GM19468 (cell line): ENCODE measurements around the gene TMEM185B.
"Not testable (repeated sequence)": the region's sequence is repeated elsewhere in the genome, so short reads cannot be mapped to it uniquely, and the experiment has no call there.

Source experiments
- ATAC-seq: cut with Tn5 transposase; IDR thresholded peaks from one replicate; pipeline ENCODE4 v1.9.1; 2021; ENCODE audit warnings: mild to moderate bottlenecking, moderate library complexity, moderate number of reproducible peaks; ENCODE audit not compliant: unreplicated experiment; ENCODE audit errors: extremely low read depth

TMEM185B gene

GRCh38 chr2:120223034-120223912 lies at the start of gene TMEM185B:
Gene TMEM185B, minus strand, starts transcription at chr2:120223400. Its CDS starts 424 bp downstream, at chr2:120222976.
- peak; percentile 75 for ATAC-seq

- ATAC-seq: no peak
Observed at GRCh38 chr2:120271711-120272379, 48.6 kb upstream of the TMEM185B start.

- ATAC-seq: no peak
Observed at GRCh38 chr2:120269816-120270215, 46.6 kb upstream of the TMEM185B start.

- ATAC-seq: no peak
Observed at GRCh38 chr2:120269076-120269744, 46.0 kb upstream of the TMEM185B start.

GRCh38 chr2:120267348-120267747 lies 44.1 kb upstream of the TMEM185B start:
- ATAC-seq: no peak

- no peak for ATAC-seq
Observed at GRCh38 chr2:120265006-120265405, 41.8 kb upstream of the TMEM185B start.

GRCh38 chr2:120262761-120263428 lies 39.7 kb upstream of the TMEM185B start:
- ATAC-seq: no peak

- no peak for ATAC-seq
Observed at GRCh38 chr2:120262150-120262549, 39.0 kb upstream of the TMEM185B start.

- ATAC-seq: peak; percentile 49
Observed at GRCh38 chr2:120261387-120262006, 38.3 kb upstream of the TMEM185B start.

GRCh38 chr2:120260736-120261135 lies 37.5 kb upstream of the TMEM185B start:
- ATAC-seq: no peak

- ATAC-seq: not testable (repeated sequence)
Observed at GRCh38 chr2:120259939-120260338, 36.7 kb upstream of the TMEM185B start.

- no peak for ATAC-seq
Observed at GRCh38 chr2:120258196-120258595, 35.0 kb upstream of the TMEM185B start.

GRCh38 chr2:120257522-120257921 lies 34.3 kb upstream of the TMEM185B start:
- no peak for ATAC-seq

GRCh38 chr2:120256651-120257000 lies 33.4 kb upstream of the TMEM185B start:
- no peak for ATAC-seq

GRCh38 chr2:120255986-120256650 lies 32.9 kb upstream of the TMEM185B start:
- ATAC-seq: no peak

- ATAC-seq: no peak
Observed at GRCh38 chr2:120255071-120255470, 31.9 kb upstream of the TMEM185B start.

GRCh38 chr2:120254178-120254577 lies 31.0 kb upstream of the TMEM185B start:
- no peak for ATAC-seq

GRCh38 chr2:120253021-120253882 lies 30.1 kb upstream of the TMEM185B start:
- ATAC-seq: peak; percentile 7
